Keratinocyte (primary cell): Measurements from ENCODE around the gene STAB2.

ENCODE experiments used
- EZH2 ChIP-seq: IDR thresholded peaks from one replicate; pipeline ENCODE4 v1.6.1; 2012; ENCODE audit warnings: inconsistent platforms, mild to moderate bottlenecking, low read length, moderate library complexity
- TF ChIP-seq, protein P1 (sequence below), 3 experiments: IDR thresholded peaks in 1 of 3; conservative IDR thresholded peaks in 1 of 3; optimal IDR thresholded peaks in 1 of 3; 2 replicates in 2 of 3; 3 replicates in 1 of 3; pipeline versions ENCODE3 to v1.5.1; 2011; ENCODE audit warnings: low read length in 3 of 3, mild to moderate bottlenecking in 3 of 3, moderate library complexity in 2 of 3, control low read depth in 1 of 3, inconsistent platforms in 1 of 3; ENCODE audit not compliant: insufficient read depth in 2 of 3; ENCODE audit errors: extremely low read depth in 1 of 3

GRCh38 chr12:103538397-103538796 is 48.7 kb upstream of the STAB2 start:
- TF ChIP-seq EZH2 = no peak
- TF ChIP-seq, protein P1, sequence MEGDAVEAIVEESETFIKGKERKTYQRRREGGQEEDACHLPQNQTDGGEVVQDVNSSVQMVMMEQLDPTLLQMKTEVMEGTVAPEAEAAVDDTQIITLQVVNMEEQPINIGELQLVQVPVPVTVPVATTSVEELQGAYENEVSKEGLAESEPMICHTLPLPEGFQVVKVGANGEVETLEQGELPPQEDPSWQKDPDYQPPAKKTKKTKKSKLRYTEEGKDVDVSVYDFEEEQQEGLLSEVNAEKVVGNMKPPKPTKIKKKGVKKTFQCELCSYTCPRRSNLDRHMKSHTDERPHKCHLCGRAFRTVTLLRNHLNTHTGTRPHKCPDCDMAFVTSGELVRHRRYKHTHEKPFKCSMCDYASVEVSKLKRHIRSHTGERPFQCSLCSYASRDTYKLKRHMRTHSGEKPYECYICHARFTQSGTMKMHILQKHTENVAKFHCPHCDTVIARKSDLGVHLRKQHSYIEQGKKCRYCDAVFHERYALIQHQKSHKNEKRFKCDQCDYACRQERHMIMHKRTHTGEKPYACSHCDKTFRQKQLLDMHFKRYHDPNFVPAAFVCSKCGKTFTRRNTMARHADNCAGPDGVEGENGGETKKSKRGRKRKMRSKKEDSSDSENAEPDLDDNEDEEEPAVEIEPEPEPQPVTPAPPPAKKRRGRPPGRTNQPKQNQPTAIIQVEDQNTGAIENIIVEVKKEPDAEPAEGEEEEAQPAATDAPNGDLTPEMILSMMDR (optimal IDR thresholded peaks at IDR 0.05 in 1 of 3, IDR thresholded peaks at IDR 0.05 in 1 of 3, conservative IDR thresholded peaks at IDR 0.05 in 1 of 3; ENCODE audit: extremely low read depth in 1 of 3, insufficient read depth in 2 of 3, low read length in 3 of 3) = no peak
